H1 (cell line): Measurements from ENCODE around the gene ARHGEF19. TPM values are rescaled to one million over a fixed set of nuclear protein-coding genes. Genes with fewer than 3 reads are reported as not detected.
A peak's percentile ranks its signal among the peaks of the same experiment; 100 is the strongest.

Source experiments
- CTCF ChIA-PET: fragments of 300-600 bp; sonication (Branson Sonifier 250); formaldehyde crosslinking; loops from one replicate; lab custom pipeline; 2021; ENCODE audit not compliant: partially characterized antibody; lab: Charles Lee
- POLR2A ChIA-PET: fragments of 300-600 bp; sonication (Branson Sonifier 250); formaldehyde crosslinking; loops from one replicate; lab custom pipeline; 2021; ENCODE audit warnings: inconsistent platforms; ENCODE audit not compliant: partially characterized antibody; lab: Charles Lee
- DNase-seq, 2 experiments: peaks; one replicate each; pipeline versions ENCODE4 v3.0.0 to v3.0.0-alpha.2; 2010 to 2022; ENCODE audit warnings: low spot score in 2 of 2, low read depth in 1 of 2, mixed read lengths in 1 of 2
- FAIRE-seq: peaks from 2 replicates; lab custom pipeline; 2011; peaks lifted over from hg19 to GRCh38; lab: Jason Lieb, UNC
- H2AFZ ChIP-seq: 2 replicates; pipeline ENCODE4 v1.8.1; 2012; ENCODE audit warnings: low read length, inconsistent platforms
- H2AK5ac ChIP-seq: 2 replicates; pipeline ENCODE4 v1.6.1; 2013; ENCODE audit warnings: low read depth, low read length
- H2BK120ac ChIP-seq: replicated peaks from 2 replicates; pipeline ENCODE3; 2013; ENCODE audit warnings: low read depth, low read length, inconsistent platforms
- H2BK12ac ChIP-seq: 2 replicates; pipeline ENCODE4 v1.6.1; 2013; ENCODE audit warnings: low read depth, low read length
- H2BK15ac ChIP-seq: 2 replicates; pipeline ENCODE4 v1.6.1; 2013; ENCODE audit warnings: low read length
- H2BK20ac ChIP-seq: 2 replicates; pipeline ENCODE4 v1.6.1; 2013; ENCODE audit warnings: low read length
- H2BK5ac ChIP-seq: 2 replicates; pipeline ENCODE4 v1.6.1; 2013; ENCODE audit warnings: low read depth, low read length
- H3K14ac ChIP-seq: 2 replicates; pipeline ENCODE4 v1.6.1; 2013; ENCODE audit warnings: inconsistent platforms; ENCODE audit not compliant: insufficient read length
- H3K18ac ChIP-seq: 2 replicates; pipeline ENCODE4 v1.6.1; 2013; ENCODE audit warnings: low read length; ENCODE audit errors: extremely low read depth
- H3K23ac ChIP-seq: 2 replicates; pipeline ENCODE4 v1.6.1; 2013; ENCODE audit warnings: inconsistent platforms; ENCODE audit not compliant: insufficient read length
- H3K23me2 ChIP-seq: 2 replicates; pipeline ENCODE4 v1.6.1; 2013; ENCODE audit warnings: low read depth, low read length
- H3K27ac ChIP-seq: 2 replicates; pipeline ENCODE4 v1.6.1; 2011; ENCODE audit warnings: low read depth, low read length, inconsistent platforms
- H3K27me3 ChIP-seq, 4 experiments: replicated peaks in 1 of 4; 1 replicate in 1 of 4; 2 replicates in 3 of 4; pipeline versions ENCODE4 v1.6.1 to v1.8.1; 2011 to 2013; ENCODE audit warnings: low read length in 3 of 4, mild to moderate bottlenecking in 3 of 4, inconsistent platforms in 2 of 4, mixed read lengths in 2 of 4, moderate library complexity in 1 of 4; ENCODE audit not compliant: control insufficient read depth in 3 of 4, insufficient read depth in 3 of 4; ENCODE audit errors: extremely low read depth in 1 of 4
- H3K36me3 ChIP-seq, 4 experiments: 2 replicates each; pipeline versions ENCODE4 v1.6.1 to v1.8.1; 2011 to 2013; ENCODE audit warnings: mild to moderate bottlenecking in 4 of 4, low read length in 3 of 4, moderate library complexity in 2 of 4, control low read depth in 1 of 4, inconsistent platforms in 1 of 4; ENCODE audit not compliant: insufficient read depth in 4 of 4, control insufficient read depth in 2 of 4
- H3K4ac ChIP-seq: replicated peaks from 2 replicates; pipeline ENCODE3; 2013; ENCODE audit warnings: low read length, low read depth, mixed read lengths, inconsistent platforms; ENCODE audit not compliant: insufficient read length
- H3K4me1 ChIP-seq, 4 experiments: replicated peaks in 1 of 4; 1 replicate in 1 of 4; 2 replicates in 3 of 4; pipeline versions ENCODE4 v1.6.1 to v1.8.1; 2011 to 2013; ENCODE audit warnings: low read length in 3 of 4, inconsistent platforms in 2 of 4, mixed read lengths in 1 of 4; ENCODE audit not compliant: insufficient read depth in 4 of 4, control insufficient read depth in 3 of 4
- H3K4me2 ChIP-seq, 2 experiments: 2 replicates each; pipeline versions ENCODE4 v1.6.1 to v1.8.1; 2011 to 2013; ENCODE audit warnings: low read depth in 2 of 2, low read length in 2 of 2, control low read depth in 1 of 2, inconsistent platforms in 1 of 2, mild to moderate bottlenecking in 1 of 2; ENCODE audit not compliant: insufficient read depth in 1 of 2
- H3K4me3 ChIP-seq, 4 experiments: fragments of 200-600, 300-600 bp in 1 of 4; sonication (generic), shearing (Covaris generic), sonication (Bioruptor Twin) in 1 of 4; 2 replicates each; pipeline versions ENCODE4 v1.5.1 to v1.8.1; 2011 to 2016; ENCODE audit warnings: low read length in 4 of 4, low read depth in 3 of 4, control low read depth in 2 of 4, inconsistent platforms in 2 of 4, mild to moderate bottlenecking in 2 of 4, mixed read lengths in 1 of 4, moderate library complexity in 1 of 4; ENCODE audit not compliant: insufficient read depth in 2 of 4; ENCODE audit errors: extremely low read depth in 1 of 4
- H3K56ac ChIP-seq: replicated peaks from 2 replicates; pipeline ENCODE3; 2013; ENCODE audit warnings: low read depth, mild to moderate bottlenecking, mixed read lengths, low read length, inconsistent platforms; ENCODE audit not compliant: insufficient read length
- H3K79me1 ChIP-seq: 2 replicates; pipeline ENCODE4 v1.6.1; 2013; ENCODE audit warnings: low read depth, low read length, control low read depth
- H3K79me2 ChIP-seq, 2 experiments: 2 replicates each; pipeline versions ENCODE4 v1.6.1 to v1.8.1; 2012 to 2013; ENCODE audit warnings: low read length in 2 of 2, mild to moderate bottlenecking in 2 of 2, inconsistent platforms in 1 of 2; ENCODE audit not compliant: insufficient read depth in 2 of 2, control insufficient read depth in 1 of 2
- H3K9ac ChIP-seq, 4 experiments: replicated peaks in 1 of 4; 1 replicate in 1 of 4; 2 replicates in 3 of 4; pipeline versions ENCODE4 v1.6.1 to v1.8.1; 2011 to 2013; ENCODE audit warnings: low read depth in 3 of 4, low read length in 3 of 4, control low read depth in 2 of 4, mild to moderate bottlenecking in 2 of 4, moderate library complexity in 2 of 4, inconsistent platforms in 1 of 4; ENCODE audit errors: extremely low read depth in 1 of 4
- H3K9me3 ChIP-seq, 2 experiments: 2 replicates each; pipeline versions ENCODE4 v1.6.1 to v1.8.1; 2012 to 2013; ENCODE audit warnings: mild to moderate bottlenecking in 2 of 2, moderate library complexity in 2 of 2, control low read depth in 1 of 2, inconsistent platforms in 1 of 2, low read depth in 1 of 2, low read length in 1 of 2, mixed read lengths in 1 of 2; ENCODE audit not compliant: insufficient read depth in 2 of 2
- H4K20me1 ChIP-seq, 2 experiments: replicated peaks in 1 of 2; 2 replicates each; pipeline versions ENCODE3 to v1.8.1; 2011 to 2013; ENCODE audit warnings: inconsistent platforms in 2 of 2, low read length in 2 of 2, mild to moderate bottlenecking in 1 of 2; ENCODE audit not compliant: insufficient read depth in 2 of 2, control insufficient read depth in 1 of 2
- H4K5ac ChIP-seq: 2 replicates; pipeline ENCODE4 v1.6.1; 2013; ENCODE audit warnings: low read length, low read depth, mixed read lengths, inconsistent platforms; ENCODE audit not compliant: insufficient read length
- H4K8ac ChIP-seq: 2 replicates; pipeline ENCODE4 v1.8.0; 2013; ENCODE audit warnings: mild to moderate bottlenecking, moderate library complexity, low read length, inconsistent platforms; ENCODE audit not compliant: insufficient read depth; ENCODE audit errors: extremely low read depth
- H4K91ac ChIP-seq: replicated peaks from 2 replicates; pipeline ENCODE3; 2013; ENCODE audit warnings: low read length, mixed read lengths, inconsistent platforms; ENCODE audit not compliant: insufficient read length
- CTBP2 ChIP-seq: IDR thresholded peaks from 2 replicates; pipeline ENCODE4 v1.7.0; 2011; ENCODE audit warnings: borderline replicate concordance, mild to moderate bottlenecking, moderate library complexity, mixed read lengths, low read length; ENCODE audit not compliant: insufficient read depth, insufficient read length
- HDAC2 ChIP-seq, 2 experiments: fragments of 300-600 bp in 1 of 2; sonication (generic) in 1 of 2; IDR thresholded peaks; 2 replicates each; pipeline ENCODE4 v1.6.1; 2011 to 2012; ENCODE audit warnings: low read depth in 2 of 2, low read length in 2 of 2, mild to moderate bottlenecking in 2 of 2, moderate library complexity in 2 of 2, borderline replicate concordance in 1 of 2, inconsistent platforms in 1 of 2
- JUN ChIP-seq: IDR thresholded peaks from 2 replicates; pipeline ENCODE4 v1.6.1; 2011; ENCODE audit warnings: low read depth, mild to moderate bottlenecking, improper control_type of control experiment, low read length
- KDM1A ChIP-seq: fragments of 200-600, 300-600 bp; sonication (generic); IDR thresholded peaks from 2 replicates; pipeline ENCODE4 v1.7.1; 2016; ENCODE audit warnings: mild to moderate bottlenecking, low read length, borderline replicate concordance
- WGBS, 2 experiments: shearing (Covaris generic) in 1 of 2; methylation state at CpG; one replicate each; pipeline versions ENCODE4 v1.1.6 to v1.1.7; 2013 to 2015; ENCODE audit warnings: low lambda C conversion rate in 2 of 2, mixed read lengths in 2 of 2, inconsistent platforms in 1 of 2, low coverage in 1 of 2, missing lambda C conversion rate in 1 of 2; ENCODE audit not compliant: insufficient replicate concordance in 2 of 2, insufficient coverage in 1 of 2, insufficient read length in 1 of 2; ENCODE audit errors: extremely low coverage in 1 of 2, missing lambda C conversion rate in 1 of 2; 5-methylcytosine and 5-hydroxymethylcytosine counted together
- polyA plus RNA-seq, 7 experiments: library from polyadenylated mRNA; depleted of rRNA in 3 of 7; stranded (reverse) in 5 of 7; unstranded in 2 of 7; fragments of >200 nt in 5 of 7; fragments of 200-250 nt in 2 of 7; gene quantifications; 1 replicate in 5 of 7; 2 replicates in 1 of 7; 4 replicates in 1 of 7; pipeline versions ENCODE4 v1.2.1 to v1.2.3, GENCODE V29; 2011 to 2013; ENCODE audit warnings: missing spikeins in 2 of 7, mixed read lengths in 2 of 7
- total RNA-seq: library from RNA; stranded (reverse); fragmentation: NEBNext Ultra II Directional; extraction: Animal tissue kit (Norgen Biotek cat#: 25700); gene quantifications from 2 replicates; pipeline ENCODE4 v1.2.1, GENCODE V29; 2021

ARHGEF19 gene
- total and polyA plus RNA-seq, 2 of the 8 experiments (the other 6 are each of a cell fraction or from before 2014, with no cell fraction given): 47.5 to 56.4 TPM

- FAIRE-seq: no peak
- no peaks in the 10 kb centered on the region for H3K9me3 ChIP-seq
- H4K8ac ChIP-seq: no peak overlapping the region
- no peak overlapping the region for H3K23ac ChIP-seq
- no peak overlapping the region for H3K4me3 ChIP-seq
- no peaks in the 10 kb centered on the region for H3K23me2 ChIP-seq
- no peak overlapping the region for H3K27ac ChIP-seq
- no peak overlapping the region for H4K91ac ChIP-seq
- no peak overlapping the region for H3K9ac ChIP-seq
- DNase-seq: no peak
- H3K14ac ChIP-seq: no peak overlapping the region
- no peak overlapping the region for H3K4me2 ChIP-seq
- no peak overlapping the region for H2AFZ ChIP-seq
- H3K4me1 ChIP-seq: peaks cover 0 to 18% (median 8%) of the 10 kb centered on the region in 4 experiments; a peak in 6 of 7 replicates
- H3K18ac ChIP-seq: no peak overlapping the region; the same call in 1 of the 2 replicates
- no peak overlapping the region for H2BK120ac ChIP-seq
- H3K79me2 ChIP-seq: no peaks in the 10 kb centered on the region
- WGBS, 2 experiments: 81% methylated on average over 19 of the region's 22 CpGs; no CpG with 5 or more reads in 1 of the 2 experiments
- H2AK5ac ChIP-seq: no peak overlapping the region
- no peak overlapping the region for H2BK12ac ChIP-seq
- H2BK15ac ChIP-seq: no peak overlapping the region
- H3K79me1 ChIP-seq: no peaks in the 10 kb centered on the region
- no peaks in the 10 kb centered on the region; a peak in 1 of 7 replicates for H3K27me3 ChIP-seq
- POLR2A ChIA-PET: interaction anchor here (0.7 to 1.4 kb wide), 9 partner anchors 9 to 60 kb away, joined by 3 to 9 read pairs (median 3); partner anchors contain the start of gene EPHA2
- no peak overlapping the region for H3K4ac ChIP-seq
- no peak overlapping the region; the same call in 1 of the 2 replicates for H2BK5ac ChIP-seq
- H3K56ac ChIP-seq: no peak overlapping the region
- TF ChIP-seq CTBP2 (no peak), HDAC2 (IDR thresholded peaks at IDR 0.05; ENCODE audit: borderline replicate concordance in 1 of 2, low read depth in 2 of 2, low read length in 2 of 2) (no peak), JUN (no peak), KDM1A (0 out of 2 replicates have a peak, but pooled peaks have one; percentile 18)
- CTCF ChIA-PET: interaction anchor here (0.5 to 6.4 kb wide), 5 partner anchors 11 to 94 kb away, joined by 3 to 53 read pairs (median 3); no protein-coding TSS in a partner anchor
- H4K5ac ChIP-seq: no peak overlapping the region
- H2BK20ac ChIP-seq: no peak overlapping the region
- no peaks in the 10 kb centered on the region for H3K36me3 ChIP-seq
- no peaks in the 10 kb centered on the region for H4K20me1 ChIP-seq
Measured at GRCh38 chr1:16174886-16175598, 37.4 kb downstream of the ARHGEF19 start.
